HG02885 (cell line): Measurements from ENCODE around the gene DDC.
"Not testable (repeated sequence)": the region's sequence is repeated elsewhere in the genome, so short reads cannot be mapped to it uniquely, and the experiment has no call there.

ENCODE experiments used
- ATAC-seq: cut with Tn5 transposase; IDR thresholded peaks from one replicate; pipeline ENCODE4 v1.9.1; 2021; ENCODE audit warnings: mild to moderate bottlenecking; ENCODE audit not compliant: unreplicated experiment, poor library complexity

DDC gene

DNA sequence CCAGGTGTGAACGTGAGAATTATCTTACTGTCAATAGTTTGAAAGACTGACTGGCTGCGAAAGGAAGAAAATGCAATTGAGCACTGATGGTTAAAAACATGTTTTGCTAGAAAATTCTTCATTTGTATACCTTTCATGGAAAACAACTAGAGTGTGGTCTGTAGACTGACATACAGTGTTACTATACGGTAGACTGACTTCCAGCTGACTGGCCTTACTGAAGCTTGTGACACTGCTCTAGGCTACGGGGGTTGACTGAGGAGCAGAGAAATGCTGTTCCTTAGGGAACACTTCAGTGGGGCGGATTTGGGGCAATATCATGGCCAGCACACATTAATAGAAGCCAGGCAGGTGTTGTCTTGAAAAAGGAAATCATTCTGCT is 25.9 kb upstream of the DDC start:
- ATAC-seq: no peak

DNA sequence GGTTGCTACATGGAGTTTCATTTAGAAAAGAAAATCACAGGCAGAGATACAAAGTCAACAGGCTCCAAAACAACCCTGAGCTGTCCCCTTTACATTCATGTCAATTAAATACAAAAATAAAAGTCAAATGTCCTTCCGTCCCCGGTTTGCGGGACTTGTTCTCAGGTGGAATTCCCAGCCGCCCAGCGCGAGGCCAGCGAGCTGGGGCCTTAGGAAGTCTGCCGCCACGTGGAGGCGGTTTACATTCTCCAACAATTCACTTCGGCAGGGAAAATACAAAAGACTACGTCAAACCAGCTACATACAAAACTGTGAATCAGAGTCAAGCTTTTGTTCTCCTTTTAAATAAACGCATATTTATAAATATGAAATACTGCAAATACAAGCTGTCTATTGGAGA is 25.3 kb upstream of the DDC start:
- no peak for ATAC-seq

DNA sequence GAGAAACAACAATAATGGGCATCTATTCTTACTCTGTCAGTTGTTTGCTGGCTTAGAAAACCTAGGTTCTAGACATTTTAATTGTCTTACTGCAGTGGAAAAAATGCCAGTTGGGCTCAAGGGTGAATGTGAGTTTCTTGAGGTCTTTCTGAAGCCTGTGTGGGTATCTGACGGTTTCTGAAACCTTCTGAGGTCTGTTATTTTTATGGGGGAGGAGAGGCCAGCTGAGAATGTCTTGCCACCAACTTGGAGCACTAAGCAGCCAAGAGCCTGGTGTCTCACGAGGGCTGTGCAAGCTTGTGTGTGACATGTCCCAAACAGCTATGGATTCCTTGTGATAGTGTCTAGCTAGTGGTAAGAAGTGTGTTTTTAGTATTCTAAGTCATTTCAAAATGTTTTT is 24.2 kb upstream of the DDC start:
- no peak for ATAC-seq

DNA sequence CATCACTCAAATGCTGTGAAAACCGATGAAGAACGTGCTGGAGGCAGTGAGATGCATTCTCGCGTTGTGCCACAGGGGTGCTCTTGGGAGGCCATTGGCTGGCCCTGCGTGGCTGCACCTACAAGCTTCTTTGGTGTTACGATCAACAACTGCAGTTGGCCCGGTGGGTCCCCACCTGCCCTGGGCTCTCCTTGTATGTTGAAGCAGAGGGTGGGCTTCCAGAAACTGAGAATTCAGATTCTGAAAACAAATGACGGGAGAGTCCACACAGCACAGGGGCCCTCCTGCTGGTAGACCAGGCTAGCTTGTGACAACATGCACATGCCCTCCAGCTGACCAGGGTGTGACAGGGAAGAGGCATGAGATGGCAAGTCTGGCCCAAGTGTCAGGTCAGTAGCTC is 23.7 kb upstream of the DDC start:
- no peak for ATAC-seq

GRCh38 chr7:50587737-50588136 is 22.5 kb upstream of the DDC start:
- ATAC-seq: no peak

- ATAC-seq: no peak
Measured at GRCh38 chr7:50584793-50585408, 19.7 kb upstream of the DDC start.

GRCh38 chr7:50584386-50584785 is 19.2 kb upstream of the DDC start:
- no peak for ATAC-seq

DNA sequence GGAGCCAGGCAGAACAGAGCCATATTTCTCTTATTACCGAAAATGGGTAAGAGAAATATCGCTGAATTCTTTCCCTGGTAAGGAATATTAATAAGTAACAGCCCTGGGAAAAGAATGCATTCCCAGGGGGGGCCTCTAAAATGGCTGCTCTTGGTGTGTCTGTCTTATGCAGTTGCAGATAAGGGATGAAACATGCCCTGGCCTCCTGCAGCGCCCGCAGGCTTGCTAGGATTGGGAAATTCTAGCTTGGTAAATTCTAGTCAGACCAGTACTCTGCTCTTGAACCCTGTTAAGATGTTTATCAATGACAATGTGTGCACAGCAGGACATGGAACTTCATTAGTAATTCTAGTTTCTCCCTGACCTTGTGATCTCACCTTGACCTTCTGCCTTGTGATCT is 18.1 kb upstream of the DDC start:
- ATAC-seq: not testable (repeated sequence)

GRCh38 chr7:50582271-50582670 is 17.1 kb upstream of the DDC start:
- not testable (repeated sequence) for ATAC-seq

GRCh38 chr7:50580666-50581065 is 15.5 kb upstream of the DDC start:
- not testable (repeated sequence) for ATAC-seq

DNA sequence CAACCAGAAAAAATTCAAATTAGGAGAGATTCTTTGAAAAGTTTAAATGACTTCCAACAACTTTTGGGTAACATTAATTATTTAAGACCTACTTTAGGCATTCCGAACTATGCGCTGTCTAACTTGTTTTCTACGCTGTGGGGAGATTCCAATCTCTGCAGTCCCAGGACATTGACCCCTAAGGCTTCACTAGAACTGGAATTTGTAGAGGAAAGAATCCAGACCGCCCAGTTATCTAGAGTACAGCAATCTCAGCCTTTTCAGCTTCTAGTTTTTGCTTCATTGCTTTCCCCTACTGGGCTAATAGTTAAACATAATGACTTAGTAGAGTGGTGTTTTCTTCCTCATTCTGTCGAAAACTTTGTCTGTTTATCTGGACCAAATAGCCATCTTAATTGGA is 14.9 kb upstream of the DDC start:
- no peak for ATAC-seq

GRCh38 chr7:50578105-50578504 is 12.9 kb upstream of the DDC start:
- not testable (repeated sequence) for ATAC-seq

GRCh38 chr7:50577569-50577968 is 12.4 kb upstream of the DDC start:
- ATAC-seq: no peak

- not testable (repeated sequence) for ATAC-seq
Measured at GRCh38 chr7:50576388-50576787, 11.2 kb upstream of the DDC start.

DNA sequence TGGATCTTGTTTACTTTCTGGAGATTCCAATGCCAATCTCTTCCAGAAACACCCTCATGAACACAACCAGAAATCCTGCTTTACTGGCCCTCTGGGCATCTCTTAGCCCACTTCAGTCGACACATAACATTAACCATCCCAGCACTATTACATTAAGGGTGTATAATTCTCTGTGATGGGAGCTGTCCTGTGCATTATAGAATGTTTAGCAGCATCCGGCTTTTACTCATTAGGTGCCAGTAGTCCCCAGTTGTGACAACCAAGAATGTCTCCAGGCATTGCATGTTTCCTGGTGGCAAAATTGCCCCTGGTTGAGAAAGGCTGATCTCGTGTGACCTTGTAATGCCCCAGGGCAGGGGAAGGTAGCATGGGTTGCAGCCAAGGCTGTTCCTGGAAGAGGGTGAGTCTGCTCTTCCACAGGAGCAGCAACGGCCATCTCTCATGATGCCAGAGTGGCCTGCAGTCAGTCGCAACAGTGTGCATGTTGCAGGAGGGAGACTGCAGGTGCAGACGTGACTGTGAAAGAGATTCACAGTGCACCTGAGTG is 2.6 kb upstream of the DDC start:
- ATAC-seq: no peak

DNA sequence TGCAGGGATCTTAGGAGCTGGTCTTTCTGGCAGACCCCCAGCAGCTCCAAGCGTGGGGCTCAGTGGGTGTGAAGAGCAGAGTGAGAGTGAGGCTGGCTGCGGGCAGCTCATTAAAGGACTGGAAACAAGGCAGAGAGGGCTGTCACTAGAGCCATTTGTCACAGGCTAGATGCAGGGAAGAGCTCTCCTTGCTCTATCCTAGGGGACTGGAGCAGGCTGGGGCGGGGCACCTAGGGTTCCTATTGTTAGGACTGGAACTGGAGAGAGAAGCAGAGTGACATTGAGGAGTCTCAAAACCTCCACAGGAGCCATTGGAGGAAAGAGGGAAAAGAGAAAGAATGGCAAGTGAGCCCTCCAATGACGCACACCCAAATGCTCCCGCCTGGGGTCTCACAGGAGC is 772 bp upstream of the DDC start:
- ATAC-seq: no peak

DNA sequence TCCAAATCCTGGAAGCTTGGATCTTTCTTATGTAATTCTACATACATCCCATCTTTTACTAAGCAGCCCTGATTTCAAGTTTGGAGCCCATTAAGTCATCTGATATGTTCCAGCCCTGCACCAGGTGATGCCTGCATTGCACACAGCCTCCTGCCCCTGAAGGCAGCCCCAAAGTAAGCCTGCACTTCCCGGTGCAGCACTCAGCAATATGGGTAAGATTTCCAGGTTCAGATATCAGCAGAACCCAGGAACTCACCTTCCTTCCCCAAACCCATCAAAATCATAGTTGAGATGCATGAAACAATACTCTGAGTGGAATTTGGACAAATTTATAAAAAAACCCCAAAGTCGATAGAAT is 333 bp upstream of the DDC start:
- ATAC-seq: no peak

GRCh38 chr7:50564171-50564570 is 1.0 kb downstream of the DDC start:
- ATAC-seq: no peak

DNA sequence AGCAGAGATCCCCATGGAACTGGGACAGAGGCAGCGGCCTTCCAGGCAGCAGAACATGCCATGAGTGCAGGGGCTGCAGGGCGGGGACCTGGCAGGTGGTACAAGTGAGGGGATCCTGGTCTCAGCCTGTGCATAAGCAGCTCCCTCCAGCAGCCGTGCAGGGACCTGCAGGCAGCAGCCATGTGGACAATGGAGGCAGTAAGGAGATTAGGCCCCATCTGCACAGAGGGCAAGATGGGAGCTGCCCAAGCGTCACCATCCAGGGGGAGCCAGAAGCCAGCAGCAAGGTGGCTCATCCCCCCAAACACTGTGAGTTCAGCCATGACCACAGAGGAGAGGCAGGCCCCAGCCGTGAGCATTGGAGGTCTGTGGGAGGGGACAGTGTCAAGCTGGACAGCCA is 3.1 kb downstream of the DDC start:
- no peak for ATAC-seq

GRCh38 chr7:50560865-50561351 is 4.3 kb downstream of the DDC start:
- no peak for ATAC-seq

GRCh38 chr7:50559881-50560280 is 5.3 kb downstream of the DDC start:
- no peak for ATAC-seq

DNA sequence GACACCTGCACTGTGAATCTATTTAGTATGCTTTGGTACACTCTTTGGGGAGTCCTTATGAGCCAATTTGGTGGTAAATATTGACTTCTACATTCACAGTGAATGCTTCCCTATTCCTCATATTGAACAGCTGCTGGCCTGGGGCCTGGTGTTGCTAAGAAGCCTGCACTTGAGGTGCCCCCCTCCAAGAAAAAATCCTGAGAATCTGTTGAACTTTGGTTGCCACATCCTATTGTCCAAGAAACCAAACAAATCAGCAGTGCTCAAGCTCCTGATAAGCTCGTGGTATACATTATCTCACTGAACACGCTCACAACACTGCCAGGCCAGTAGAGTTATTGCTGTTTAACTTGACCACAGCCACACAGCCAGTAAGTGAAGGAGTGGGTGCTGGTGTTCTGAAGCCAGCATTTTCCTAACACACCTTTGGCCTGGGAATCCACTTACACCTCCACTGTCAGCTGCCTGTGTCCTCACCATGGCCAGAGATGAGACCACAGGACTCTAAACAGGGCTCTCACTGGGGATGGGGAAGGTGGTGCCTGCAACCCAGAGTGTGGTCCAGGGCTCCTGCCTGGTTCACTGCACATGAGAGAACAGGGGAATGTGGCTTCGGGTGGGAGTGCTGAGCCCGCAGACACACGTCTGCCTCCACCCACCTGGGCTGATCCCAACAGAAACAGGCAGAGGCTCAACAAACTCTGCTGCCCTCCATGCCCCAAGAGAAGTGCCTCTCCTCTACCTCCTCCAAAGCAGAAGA is 6.7 kb downstream of the DDC start:
- ATAC-seq: no peak
